SKM-1 treated with dmso at 0.1 percent for 144 hours (cell line): ENCODE data around the gene APOL1.

Experiments used
- DNase-seq: peaks from one replicate; lab custom pipeline; 2025; ENCODE audit not compliant: unreplicated experiment; lab: John Stamatoyannopoulos, UW

Gene APOL1

DNA sequence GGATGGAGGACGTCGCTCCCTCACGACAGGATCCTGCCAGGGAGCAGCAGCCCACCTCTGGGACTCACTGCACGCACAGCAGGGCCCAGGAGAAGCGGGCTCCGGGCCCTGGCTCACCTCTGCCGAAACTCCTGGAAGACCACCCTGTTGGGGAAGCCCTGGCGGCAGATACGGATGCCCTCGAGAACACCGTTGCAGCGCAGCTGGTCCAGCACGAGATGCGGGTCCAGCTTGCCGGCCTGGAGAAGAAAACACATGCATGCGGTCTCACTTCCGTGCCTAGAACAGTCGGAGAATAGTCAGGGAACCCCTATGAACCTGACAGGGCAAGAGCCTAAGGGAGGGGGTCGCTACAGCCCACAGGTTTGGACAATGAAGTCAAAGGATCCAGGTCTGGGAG, 52.9 kb downstream of the APOL1 start:
- no peak for DNase-seq

DNA sequence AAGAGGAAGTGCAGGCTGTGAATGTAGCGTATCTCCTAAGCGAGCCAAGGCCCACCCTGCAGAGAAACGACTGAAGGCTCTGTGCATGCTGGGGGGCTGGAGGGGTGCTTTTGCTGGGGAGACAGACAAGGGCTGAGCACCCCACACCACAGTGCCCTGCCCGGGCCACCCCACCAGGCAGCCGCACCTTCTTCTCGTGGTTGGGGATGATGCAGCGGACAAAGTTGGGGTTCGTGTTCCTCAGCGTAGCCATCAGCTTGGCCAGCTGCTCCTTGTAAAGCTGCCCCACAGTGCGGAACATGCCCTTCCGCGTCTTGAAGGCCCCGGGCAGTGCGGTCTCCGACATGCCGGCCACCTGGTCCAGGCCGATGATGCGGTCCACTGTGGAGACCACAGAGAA, 53.3 kb downstream of the APOL1 start:
- DNase-seq = no peak

DNA sequence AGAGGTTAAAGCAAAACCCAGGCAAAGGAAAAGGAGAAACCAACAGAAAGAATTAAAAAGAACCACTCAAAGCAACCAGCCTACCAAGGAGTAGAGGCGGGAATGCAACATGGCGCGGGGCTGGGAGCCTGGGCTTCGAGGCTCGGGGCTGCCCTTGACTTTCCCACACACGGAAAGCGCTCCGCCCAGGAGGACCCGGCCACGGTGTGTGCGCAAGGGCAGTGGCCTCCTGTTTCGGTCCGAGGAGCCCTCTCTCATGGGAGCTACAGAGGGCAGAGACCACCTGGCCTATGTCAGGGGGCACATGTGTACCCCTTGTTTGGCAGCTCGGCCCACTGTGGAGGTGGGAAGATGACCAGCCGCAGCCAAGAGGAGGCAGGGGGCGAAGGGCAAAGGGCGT, 55.9 kb downstream of the APOL1 start:
- no peak for DNase-seq

DNA sequence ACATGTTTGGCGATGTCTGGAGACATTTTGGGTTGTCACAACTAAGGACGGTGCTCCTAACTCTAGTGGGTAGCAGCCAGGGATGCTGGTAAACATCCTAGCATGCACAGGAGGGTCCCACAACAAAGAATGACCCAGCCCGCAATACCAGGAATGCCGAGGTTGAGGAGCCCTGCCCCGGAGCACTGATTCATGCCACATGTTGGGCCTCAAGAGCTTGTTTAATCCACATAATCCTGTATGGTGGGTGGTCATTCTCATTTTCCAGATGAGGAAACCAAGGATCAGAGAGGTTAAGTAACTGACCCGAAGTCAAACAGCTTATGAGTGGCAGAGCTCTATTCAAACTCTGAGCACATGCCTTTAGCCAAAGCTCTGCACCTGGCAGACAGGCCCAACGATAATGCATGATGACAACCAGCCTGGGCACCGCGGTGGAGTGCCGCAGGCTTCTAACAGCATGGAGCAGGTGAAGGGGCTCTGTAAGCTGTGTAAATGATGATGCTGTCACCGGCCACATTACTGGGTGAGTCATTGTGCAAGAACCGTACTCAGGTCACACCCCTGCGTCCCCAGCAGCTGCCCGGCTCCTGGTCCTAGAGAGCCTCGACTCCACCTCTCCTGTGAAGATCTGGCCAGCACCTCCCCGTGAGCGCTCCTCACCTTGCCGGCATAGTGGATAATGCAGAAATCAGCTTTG, 58.6 kb downstream of the APOL1 start:
- DNase-seq = no peak

DNA sequence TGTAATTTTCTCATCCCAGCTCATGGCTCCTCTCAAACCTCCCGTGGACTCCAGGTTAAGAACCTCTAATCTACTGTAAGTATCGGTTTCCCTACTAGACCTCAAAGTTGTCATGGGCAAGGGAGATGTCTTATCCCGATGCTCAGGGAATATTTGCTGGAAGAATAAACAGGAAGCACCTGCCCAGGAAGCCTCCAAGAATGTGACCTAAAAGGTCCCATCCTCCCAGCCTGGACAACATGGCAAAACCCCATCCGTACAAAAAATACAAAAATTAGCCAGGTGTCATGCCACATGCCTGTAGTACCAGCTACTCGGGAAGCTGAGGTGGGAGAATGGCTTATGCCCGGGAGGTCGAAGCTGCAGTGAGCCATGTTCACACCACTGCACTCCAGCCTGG, 62.4 kb downstream of the APOL1 start:
- DNase-seq = no peak

DNA sequence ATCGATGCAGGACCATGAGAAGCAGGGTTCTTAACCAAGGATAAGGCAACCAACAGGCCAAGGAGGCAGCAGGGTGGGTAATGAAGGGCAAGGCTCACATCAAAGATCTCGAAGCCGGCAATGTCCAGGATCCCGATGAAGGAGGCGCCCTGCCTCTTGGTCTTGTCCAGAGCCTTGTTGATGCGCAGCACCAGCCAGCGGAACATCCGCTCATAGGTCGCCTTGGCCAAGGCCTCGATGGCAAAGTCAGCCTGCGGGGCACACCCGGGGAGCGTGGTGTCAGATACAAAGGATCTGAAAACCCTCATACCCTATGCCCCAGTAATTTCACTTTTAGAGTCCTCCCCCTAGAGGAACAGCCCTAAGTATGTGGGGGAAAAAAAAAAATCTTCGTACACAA, 63.5 kb downstream of the APOL1 start:
- no peak for DNase-seq
